ENCODE measurements around the gene HHLA2.

The HHLA2 gene

DNA sequence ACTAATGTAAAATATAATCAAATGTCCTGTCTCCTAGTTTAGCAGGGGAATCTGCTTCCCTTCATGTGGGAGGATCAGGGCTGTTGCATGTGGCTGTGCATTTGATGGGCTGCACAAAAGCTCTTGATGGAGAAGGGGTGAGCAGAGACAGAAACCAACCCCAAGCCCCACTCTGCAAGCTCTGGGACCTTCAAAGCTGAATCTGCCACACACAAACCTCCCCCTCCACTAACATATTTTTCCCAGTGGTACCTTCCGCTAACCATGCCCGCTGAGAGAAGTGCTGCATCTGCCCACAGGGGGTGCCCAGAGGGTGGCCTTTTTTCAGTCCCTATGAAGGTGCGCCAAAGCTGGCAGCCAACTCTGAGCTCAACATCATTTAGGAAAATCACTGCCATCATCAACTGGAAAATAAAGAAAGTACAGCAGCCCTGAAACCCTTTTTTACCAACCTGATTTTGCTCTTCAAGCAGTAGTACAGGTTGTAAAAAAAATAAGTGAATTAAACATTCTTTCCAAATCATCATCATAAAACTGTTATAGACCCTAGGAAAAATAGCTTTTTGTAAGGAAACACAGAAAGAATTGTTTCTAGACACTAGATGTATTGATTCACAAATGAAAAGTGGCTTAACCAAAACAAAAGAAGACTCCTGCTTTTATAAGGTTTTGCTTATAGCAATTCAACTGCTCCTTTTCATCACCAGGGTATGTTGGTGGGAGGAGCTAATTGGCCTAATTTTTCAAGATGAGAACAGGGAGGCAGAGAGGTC lies 97.0 kb downstream of the HHLA2 start:
- DNase-seq (ENCODE audit: low read depth): no peak

DNA sequence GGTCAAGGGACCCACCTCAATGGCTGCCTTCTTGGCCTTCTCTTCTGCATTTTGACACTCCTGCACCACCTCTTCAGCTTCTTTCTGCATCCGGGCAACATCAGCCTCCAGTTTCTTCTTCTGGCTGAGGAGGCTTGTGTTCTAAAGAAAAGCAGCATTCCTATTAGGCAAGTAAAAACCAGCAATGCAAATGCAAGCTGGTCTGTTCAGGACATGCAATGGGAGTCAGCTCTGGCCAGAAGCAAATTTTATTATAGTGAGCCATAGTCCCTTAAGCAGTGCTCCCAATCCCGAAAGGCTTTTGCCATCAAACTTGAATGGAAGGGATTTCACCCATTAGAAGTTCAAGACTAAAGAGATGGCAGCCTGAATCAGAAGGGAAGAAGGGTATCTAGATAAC lies 97.7 kb downstream of the HHLA2 start:
- no peak for DNase-seq (ENCODE audit: low read depth)

DNA sequence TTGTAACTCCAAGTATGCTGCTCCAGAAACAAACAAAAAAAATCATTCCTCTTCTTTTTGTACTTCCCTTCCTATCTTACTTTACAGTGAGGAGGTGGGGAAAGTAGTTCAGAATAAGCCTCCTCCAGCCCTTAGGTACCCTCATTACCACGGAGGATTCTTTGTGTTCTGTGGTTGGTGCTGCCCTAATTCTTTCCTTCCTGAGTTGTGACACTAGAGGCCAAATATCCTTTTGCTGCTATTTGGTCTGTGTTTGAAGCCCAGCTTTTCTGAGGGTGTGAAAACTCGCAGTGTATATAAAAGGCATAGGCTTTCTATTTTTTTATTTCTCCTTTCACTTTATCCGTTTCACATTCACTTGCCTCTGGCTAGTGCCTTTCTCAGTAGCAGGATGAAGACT lies 98.2 kb downstream of the HHLA2 start:
- DNase-seq (ENCODE audit: low read depth): no peak

DNA sequence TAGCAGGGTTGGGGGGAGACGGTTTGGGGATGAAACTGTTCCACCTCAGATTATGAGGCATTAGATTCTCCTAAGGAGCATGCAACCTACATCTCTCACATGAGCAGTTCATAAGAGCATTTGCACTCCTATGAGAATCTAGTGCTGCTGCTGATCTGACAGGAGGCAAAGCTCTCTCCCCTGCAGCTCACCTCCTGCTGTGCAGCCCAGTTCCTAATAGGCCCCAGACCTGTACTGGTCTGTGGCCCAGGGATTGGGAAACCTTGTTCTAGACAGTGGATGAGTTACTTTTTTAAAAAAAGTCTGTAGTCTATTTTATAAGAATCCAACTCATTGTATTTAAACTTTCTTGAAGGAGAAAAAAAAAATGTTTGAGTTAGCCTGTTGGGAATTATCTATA lies 100.0 kb downstream of the HHLA2 start:
- no peak for DNase-seq (ENCODE audit: low read depth)

DNA sequence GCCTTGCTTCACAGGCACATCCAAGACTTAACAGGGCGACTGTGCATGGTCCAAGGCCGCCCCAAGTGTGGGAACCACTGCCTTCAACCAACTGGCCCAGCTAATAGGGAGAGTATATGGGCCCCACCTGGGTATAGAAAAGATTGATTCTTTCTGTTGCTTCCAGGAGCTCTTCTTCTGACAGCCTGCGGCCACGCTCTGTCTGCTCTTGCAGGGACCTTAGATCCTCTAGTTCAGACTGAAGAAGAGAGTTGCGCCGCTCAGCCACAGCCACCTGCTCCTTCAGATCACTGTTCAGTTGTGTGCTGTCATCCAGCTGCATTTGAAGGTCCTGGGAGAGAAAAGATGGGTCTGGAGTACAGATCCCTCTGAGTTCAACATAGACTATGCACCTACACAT lies 102.2 kb downstream of the HHLA2 start:
- DNase-seq (ENCODE audit: low read depth): no peak

DNA sequence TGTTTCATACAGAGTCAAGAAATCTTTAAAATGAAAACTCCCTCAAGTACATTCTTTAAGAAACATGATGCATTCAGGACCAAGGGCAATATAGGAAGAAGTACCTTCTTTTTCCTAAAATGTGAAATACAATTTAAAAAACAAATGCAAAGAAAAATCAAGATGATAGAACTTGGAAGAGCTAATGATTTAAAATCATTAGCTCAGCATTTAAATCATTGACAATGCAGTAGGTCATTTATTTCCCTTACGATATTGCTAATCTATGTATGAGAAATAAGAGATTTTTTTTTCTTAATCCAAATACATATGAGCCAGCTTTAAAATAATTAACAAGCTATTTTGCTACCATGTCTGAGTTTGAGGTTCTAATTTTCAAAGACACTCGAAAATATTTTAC lies 105.5 kb downstream of the HHLA2 start:
- no peak for DNase-seq (ENCODE audit: low read depth)

DNA sequence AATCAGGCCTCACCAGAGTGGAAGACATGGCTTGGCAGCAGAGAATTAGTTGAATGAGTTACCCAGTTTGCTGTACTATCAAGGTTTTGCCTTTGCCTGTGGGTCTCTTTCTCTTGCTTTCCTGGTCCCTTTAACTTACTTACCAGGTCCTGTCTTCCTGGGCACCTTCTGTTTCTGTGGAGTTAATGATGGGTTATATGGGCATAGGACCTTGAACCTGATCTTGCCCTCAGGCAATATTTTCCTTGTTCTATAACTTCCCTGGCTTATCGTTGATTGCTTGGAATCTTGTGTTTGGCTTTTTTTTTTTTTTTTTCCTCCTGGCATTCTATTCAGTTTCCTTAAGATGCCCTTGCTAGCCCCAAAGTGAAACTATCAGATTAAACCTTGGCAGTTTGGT lies 106.8 kb downstream of the HHLA2 start:
- no peak for DNase-seq (ENCODE audit: low read depth)

DNA sequence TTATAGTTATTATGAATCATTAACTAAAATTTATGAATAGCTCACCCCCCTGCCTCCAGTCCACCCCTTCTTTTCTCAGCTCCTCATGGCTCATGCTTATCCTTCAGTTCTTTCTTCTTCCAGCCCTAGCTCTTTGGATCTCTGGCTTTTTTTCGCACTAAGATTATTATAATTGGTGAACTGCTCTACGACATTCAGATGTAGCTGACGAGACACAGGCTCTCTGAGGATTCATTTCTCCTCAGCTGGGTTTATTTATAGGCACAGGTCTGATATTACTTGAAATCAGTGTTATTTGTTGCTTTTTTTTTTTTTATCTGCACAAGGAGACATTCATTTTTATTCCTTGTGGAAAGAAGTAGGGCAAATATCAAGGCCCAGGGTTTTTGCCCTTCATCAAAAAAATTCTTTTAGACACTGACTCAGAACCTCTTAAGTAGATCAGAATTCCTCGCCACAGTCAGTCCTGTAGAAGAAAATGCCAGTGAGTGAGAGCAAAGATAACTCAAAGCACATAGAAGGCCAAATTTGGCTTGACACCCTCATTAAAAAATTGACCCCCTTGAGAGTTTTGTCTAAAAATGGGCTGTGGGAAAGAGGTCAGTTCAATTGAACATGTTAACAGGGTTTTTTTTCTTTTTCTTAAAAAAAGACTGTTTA lies 107.5 kb downstream of the HHLA2 start:
- no peak for DNase-seq (ENCODE audit: low read depth)

DNA sequence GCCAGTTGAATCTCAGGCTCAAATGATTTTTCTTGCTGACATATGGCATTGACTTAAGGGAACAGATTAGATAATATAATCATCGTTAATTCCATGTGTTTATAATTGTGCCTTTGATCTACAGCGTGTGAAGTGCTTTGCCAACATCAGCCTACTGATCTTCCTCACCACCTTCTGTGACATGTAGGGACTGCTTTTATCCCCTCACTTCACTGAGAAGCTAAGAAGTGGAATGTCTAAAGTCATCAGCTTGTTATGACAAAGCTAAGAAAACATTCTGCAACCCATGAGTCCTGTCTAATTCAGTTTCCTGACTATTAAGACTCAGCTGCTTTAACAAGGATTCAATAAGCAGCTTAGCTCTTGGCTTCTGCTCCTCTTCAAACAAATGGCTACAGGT lies 108.0 kb downstream of the HHLA2 start:
- no peak for DNase-seq (ENCODE audit: low read depth)

DNA sequence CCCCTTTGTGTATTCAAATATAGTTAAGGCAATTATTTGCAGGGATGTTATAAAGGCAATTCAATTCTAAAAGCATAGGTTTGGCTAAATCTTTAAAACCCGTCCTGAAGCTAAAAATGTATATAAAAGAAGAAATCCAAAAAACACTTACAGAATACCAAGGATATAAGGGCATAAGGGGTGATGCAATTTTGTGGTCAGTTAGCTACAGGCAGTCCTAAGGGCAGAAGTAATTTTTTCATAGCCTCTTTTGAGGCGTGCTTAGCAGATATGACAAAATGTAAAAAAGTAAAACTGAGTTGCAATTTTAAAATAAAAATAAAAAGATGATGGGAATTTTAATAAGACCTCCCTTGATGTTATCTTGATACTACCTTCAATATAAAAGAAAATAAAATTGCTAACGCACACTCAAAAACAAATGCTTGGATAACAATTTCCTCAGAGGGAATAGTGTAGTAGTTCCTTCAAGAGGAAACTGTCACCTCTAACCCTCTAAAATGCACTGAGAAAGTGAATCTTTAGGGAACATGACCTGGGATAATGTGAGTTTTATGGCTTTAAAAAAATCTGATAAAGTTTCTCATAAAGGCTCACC lies 109.8 kb downstream of the HHLA2 start:
- DNase-seq (ENCODE audit: low read depth): no peak

DNA sequence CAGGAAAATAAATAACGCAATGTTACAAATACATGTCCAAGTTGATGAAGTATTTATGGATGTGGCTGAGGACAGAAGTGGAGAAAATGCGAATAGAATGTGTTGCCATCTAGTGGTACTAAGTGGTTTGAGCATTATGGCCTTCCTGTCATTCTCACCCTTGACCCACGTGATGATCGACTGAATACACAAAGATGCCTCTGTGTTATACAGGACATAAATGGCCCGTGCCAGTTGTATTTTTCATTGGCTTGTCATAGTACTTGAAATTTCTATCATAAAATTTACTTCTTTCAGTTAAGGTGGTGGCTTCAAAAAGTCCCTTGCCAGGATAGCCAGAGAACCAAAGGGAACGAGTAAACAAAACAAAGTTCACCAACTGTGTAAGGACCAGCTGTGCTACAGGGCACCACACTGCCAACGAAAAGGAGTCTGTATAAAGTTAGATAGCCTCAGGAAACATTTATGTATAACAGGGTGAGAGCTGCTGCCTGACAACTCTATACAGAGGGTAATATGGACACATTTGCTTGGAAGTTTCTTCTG lies 110.4 kb downstream of the HHLA2 start:
- no peak for DNase-seq (ENCODE audit: low read depth)

DNA sequence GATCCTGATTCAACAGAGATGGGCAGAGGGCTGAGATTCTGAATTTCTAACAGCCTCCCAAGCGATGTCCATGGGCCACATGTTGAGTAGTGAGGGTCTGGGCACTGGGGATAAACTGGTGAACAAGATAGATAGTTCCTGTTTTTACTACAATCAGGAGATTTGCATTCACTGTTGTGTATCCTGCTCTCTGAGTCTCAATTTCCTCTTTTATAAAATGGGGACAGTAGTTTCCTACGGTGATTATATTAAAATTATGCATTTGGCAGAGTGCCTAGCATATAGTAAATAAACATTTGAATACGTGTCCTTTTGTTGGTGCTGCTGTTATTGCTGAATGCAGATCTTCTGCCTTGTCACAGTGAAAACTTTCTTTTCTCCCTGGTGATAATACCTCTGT lies 111.5 kb downstream of the HHLA2 start:
- no peak for DNase-seq (ENCODE audit: low read depth)

DNA sequence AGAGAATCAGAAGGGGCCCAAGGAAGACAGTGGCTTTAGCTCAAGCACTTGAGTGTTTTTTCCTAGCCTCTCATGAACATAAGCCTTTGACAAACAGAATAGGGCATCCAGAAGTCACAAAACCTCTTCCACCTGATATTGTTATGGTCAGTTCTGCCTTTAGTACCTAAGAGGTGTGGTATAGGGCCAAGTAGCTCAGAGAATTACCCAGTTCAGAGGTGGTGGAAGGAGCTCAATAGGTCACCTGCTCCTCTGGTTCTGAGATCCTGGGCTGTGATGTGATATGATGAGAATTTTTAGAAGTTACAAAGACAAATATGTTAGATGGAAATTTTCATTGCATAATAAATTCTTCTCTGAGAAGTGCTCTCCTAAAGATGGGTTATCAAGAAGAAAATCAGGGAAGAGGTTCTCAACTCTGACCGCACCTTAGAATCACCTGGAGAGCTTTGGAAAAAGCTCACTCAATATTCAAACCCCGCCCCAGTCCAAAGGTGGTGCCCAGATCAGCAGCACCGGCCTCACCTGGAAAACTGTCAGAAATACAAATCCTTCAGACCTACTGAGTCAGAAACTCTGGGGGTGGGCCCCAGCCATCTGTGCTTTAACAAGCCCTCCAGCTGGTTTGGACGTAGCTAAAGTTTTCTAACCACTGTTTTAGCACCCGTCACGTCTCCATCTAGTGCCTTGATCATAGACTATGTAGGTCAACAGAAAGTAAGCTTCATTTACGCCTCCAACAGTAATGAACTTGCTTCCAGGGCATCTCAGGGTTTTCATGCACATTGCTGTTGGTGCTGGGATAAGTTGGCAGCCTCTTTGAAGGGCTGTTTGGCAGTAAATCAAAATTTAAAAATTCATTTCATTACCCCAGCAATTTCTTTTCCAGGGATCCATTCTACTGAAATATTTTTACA lies 112.8 kb downstream of the HHLA2 start:
- DNase-seq (ENCODE audit: low read depth): no peak

DNA sequence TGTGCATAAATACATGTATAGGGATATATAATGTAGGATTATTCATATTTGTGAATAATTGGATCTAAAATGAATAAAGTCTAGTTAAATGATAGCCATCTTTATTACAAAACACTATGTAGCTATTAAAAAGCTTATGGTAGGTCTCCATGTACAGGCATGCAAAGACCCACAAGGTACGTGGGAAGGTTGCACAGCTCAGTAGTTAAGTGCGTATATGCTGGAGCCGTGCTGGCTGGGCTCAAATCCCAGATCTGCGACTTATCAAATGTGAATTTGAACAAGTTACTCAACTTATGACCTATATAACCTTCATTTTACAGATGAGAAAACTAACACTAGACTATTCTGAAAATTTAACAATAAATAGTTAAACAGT lies 113.4 kb downstream of the HHLA2 start:
- DNase-seq (ENCODE audit: low read depth): no peak

DNA sequence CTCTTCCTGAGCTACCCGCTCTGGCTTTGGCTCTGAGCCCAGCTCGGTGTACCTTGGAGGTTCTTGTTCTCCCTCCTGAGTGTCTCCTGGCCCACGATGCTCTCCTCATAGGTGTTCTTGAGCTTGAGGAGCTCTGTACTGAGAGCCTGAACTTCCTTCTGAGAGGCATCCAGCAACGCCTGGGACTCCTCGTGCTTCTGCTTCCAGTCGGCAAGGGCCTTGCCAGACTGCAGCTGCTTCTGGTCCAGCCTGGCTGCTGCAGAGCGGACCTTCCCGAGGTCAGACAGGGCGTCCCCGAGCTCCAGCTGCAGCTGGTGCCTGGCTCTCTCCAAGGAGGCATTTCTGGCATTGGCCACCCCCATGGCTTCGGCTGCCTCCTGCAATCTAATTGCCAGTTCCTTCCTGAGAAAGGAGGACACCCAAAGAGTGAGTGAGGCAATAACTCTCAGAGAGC lies 114.2 kb downstream of the HHLA2 start:
- DNase-seq (ENCODE audit: low read depth): no peak

DNA sequence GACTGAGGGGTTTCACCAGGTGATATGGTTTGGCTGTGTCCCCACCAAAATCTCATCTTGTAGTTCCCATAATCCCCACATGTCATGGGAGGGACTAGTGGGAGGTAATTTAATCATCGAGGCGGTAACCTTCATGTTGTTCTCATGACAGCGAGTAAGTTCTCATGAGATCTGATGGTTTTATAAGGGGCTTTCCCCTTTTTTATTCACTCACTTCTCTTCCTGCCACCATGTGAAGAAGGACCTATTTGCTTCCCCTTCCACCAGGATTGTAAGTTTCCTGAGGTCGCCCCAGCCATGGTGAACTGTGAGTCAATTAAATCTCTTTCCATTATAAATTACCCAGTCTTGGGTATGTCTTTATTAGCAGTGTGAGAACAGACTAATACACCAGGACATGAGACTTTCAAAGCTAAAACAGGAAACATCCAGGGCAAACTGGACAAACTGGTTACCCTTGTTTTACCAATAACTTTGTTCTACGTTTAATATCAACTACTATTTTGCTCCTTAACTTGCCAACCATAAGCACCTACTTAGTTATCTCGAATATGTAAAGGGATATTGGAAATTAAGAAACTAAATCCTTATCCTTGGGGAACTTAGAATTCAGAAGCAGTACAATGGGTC lies 115.9 kb downstream of the HHLA2 start:
- DNase-seq (ENCODE audit: low read depth): no peak

DNA sequence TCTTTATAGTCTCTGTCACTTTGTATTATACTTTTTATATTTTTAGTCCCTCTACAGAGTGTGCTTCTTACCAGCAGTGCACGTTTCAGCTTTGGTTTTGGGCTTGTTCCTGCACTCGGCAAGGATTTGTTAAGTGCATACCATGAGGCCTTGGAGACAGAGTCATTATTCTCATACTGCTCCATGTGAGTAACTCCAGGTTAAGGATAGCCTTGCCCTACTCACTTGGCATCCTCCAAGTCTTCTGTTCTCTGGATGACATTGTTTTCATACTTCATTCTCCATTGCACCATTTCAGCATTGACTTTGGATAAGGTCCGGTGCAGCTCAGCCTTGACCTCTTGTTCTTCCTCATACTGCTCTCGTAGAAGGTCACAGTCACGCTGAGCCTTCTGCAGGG lies 117.7 kb downstream of the HHLA2 start:
- DNase-seq (ENCODE audit: low read depth): no peak

DNA sequence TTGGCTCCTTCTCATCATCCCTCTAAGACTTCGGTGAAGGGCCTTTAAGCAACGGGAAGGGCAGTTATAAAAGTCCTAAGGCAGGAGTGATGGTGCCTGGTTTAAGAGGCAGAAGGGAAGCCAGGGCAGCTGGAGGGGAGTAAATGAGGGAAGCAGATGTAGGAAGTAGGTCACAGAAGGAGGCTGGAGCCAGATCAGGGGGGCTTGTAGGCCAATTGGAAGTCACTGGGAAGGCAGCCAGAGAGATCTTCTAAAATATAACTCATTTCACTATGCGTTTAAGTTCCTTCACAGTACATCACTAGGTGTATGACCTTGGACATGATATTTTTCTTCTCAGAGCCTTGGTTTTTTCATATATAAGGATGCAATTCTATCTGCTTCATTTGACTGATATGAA lies 119.3 kb downstream of the HHLA2 start:
- no peak for DNase-seq (ENCODE audit: low read depth)

DNA sequence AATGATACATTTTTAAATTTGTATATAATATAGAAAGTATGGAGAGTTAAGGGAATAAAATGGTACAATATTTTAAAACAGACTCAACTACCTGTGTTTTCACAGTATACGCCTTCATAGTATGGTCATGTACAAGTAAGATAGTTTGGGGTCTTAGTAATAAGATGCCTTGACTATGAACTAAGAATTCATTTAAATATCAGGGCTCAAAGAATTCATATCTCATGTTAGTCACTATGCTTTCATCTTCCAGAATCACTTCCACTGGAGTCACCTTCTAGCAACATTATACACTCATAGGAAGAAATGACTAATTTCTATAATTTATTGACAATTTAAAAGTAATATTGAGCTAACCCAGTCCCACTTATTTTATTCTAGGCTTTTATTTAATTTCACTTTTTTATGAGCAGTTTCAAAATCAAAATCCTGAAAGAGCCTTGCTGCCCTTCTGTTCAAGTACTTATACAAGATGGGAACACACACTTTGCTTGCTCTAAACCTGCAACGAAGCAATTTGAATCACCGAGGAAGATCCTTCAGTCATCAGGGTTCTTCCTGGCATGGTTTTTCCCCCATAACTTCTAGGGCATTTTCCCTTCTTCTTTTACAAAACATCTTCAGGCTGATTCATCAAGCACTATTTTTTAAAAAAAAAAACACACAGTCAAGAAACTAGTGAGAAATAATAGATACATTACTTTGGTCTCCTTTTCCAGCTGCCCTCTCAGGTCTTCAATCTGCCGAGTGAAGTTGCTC lies 119.9 kb downstream of the HHLA2 start:
- DNase-seq (ENCODE audit: low read depth): no peak

DNA sequence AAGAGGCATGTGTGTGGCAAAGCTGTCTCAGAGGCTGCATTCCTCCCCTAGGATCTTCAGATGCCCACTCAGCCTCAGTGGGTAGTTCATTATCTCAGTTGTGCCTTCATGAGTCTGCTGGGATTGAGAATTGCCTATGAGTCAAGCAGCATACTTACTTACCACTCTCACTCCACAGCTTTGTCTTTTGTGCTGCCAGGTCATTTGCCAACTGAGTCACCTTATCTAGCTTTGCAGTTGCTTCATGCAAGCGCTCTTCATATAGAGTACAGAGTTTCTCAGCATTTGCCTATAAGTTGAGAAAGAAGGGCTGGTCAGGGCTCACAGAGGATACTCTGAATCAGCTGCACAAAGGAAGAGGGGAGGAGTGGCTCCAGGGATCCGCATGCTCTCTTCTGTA lies 124.6 kb downstream of the HHLA2 start:
- DNase-seq (ENCODE audit: low read depth): no peak
